Heart left ventricle (tissue), 16 donors: ENCODE results near the gene TMTC2. TPM values are rescaled to one million over a fixed set of nuclear protein-coding genes. Genes with fewer than 3 reads are reported as not detected.

Source experiments
- ATAC-seq, 4 donors: fragments of 200-7000 bp; cut with Tn5 transposase; one replicate each; pipeline ENCODE4 v1.9.1; 2020 to 2022; ENCODE audit warnings: moderate library complexity in 4 of 4, mild to moderate bottlenecking in 3 of 4, moderate number of reproducible peaks in 1 of 4
- DNase-seq, 5 donors: peaks; one replicate each; pipeline ENCODE4 v3.0.0-alpha.2; 2020
- H3K27ac ChIP-seq, 12 donors: fragments of 200-600 bp; sonication (generic) in 4 of 12; one replicate each; pipeline versions ENCODE4 v1.5.0 to v1.8.0; 2016 to 2022; ENCODE audit warnings: mild to moderate bottlenecking in 2 of 12
- H3K27me3 ChIP-seq, 9 donors: fragments of 200-600 bp; sonication (generic) in 2 of 9; one replicate each; pipeline versions ENCODE4 v1.5.1 to v1.8.0; 2016 to 2022; ENCODE audit warnings: mild to moderate bottlenecking in 3 of 9
- H3K36me3 ChIP-seq, 9 donors: fragments of 200-600 bp; sonication (generic) in 2 of 9; one replicate each; pipeline versions ENCODE4 v1.5.0 to v1.8.0; 2018 to 2022; ENCODE audit warnings: mild to moderate bottlenecking in 2 of 9
- H3K4me1 ChIP-seq, 12 donors: fragments of 200-600 bp; sonication (generic) in 4 of 12; one replicate each; pipeline versions ENCODE4 v1.5.0 to v1.8.0; 2016 to 2022; ENCODE audit warnings: mild to moderate bottlenecking in 3 of 12
- H3K4me3 ChIP-seq, 12 donors: fragments of 200-600 bp; sonication (generic) in 4 of 12; one replicate each; pipeline versions ENCODE4 v1.5.0 to v1.8.0; 2017 to 2022; ENCODE audit warnings: mild to moderate bottlenecking in 9 of 12, moderate library complexity in 4 of 12
- H3K9me3 ChIP-seq, 12 donors: fragments of 200-600 bp; sonication (generic) in 4 of 12; one replicate each; pipeline versions ENCODE4 v1.5.0 to v1.8.0; 2016 to 2022; ENCODE audit warnings: mild to moderate bottlenecking in 1 of 12
- CTCF ChIP-seq, 12 donors: fragments of 200-600 bp; sonication (generic) in 4 of 12; IDR thresholded peaks; one replicate each; pipeline versions ENCODE4 v1.5.0 to v1.8.0; 2018 to 2022; ENCODE audit warnings: antibody characterized with exemption in 12 of 12, mild to moderate bottlenecking in 5 of 12
- POLR2A ChIP-seq, 2 donors: fragments of 450-650 bp; IDR thresholded peaks; one replicate each; pipeline ENCODE4 v1.6.1; 2017; ENCODE audit warnings: antibody characterized with exemption in 2 of 2, mild to moderate bottlenecking in 2 of 2, moderate library complexity in 2 of 2
- WGBS, 4 donors: extraction: QIAGEN DNeasy Blood & Tissue Kit in 2 of 4; methylation state at CpG; one replicate each; pipeline versions ENCODE4 v1.1.5 to v1.1.7; 2013 to 2018; 5-methylcytosine and 5-hydroxymethylcytosine counted together
- intact Hi-C, 10 donors: fragments of 100-400 bp; cut with DNase I; formaldehyde crosslinking; loops; one replicate each; pipeline versions ENCODE4 v1.11.1 to v1.14.2; 2022
- polyA plus RNA-seq, 2 donors: library from polyadenylated mRNA; stranded (reverse); fragments of 200-250 nt; gene quantifications; one replicate each; pipeline ENCODE4 v1.2.3, GENCODE V29; 2013
- total RNA-seq, 9 donors: library from RNA; depleted of rRNA in 2 of 9; stranded (reverse); fragments of >200 nt in 2 of 9; fragmentation: NEBNext Ultra II Directional in 3 of 9; extraction: Animal tissue kit (Norgen Biotek cat#: 25700) in 3 of 9; gene quantifications; one replicate each; pipeline versions ENCODE4 v1.1.0 to v1.2.4, GENCODE V29; 2016 to 2023
- donor health status: ischemic (EF 13 %, LVEDD 7.1; RV severe dilation, severe dysfunction).
- donor health status: healthy with polysubstance abuse.
- donor health status: DM: no; HTN: yes; CAD: no.
- donor health status: DM: no; HTN: no; CAD: no.
- donor health status: ischemic (EF 25% LVEDD 6.9; RV normal size, moderate dysfunction).
- donor health status: ischemic (EF 25% LVEDD 5.7; RV mildly dilated, moderate dysfunction).
- donor health status: healthy.
- donor health status: DM: yes; HTN: yes; CAD: no.
- donor health status: ischemic (EF 35%, LVEDD 5.7; RV mildly dilated, moderate dysfunction).
- donor health status: nonischemic (EF 11% LVEDD 7.7; RV severe dilation, severe dysfunction).
- donor health status: DM: yes; HTN: yes; CAD: no.
- donor health status: PGD.
- donor health status: ischemic (EF 29% LVEDD 5.4; RV normal size, mild dysfunction).
- donor health status: nonischemic (EF 23%, LVEDD 6.1; RV moderate dilation, normal function).

The TMTC2 gene
- total and polyA plus RNA-seq, 11 donors: 1.1 to 5.7 (median 3.3) TPM

GRCh38 chr12:82948491-82948890, 261.8 kb downstream of the TMTC2 start:
- TF ChIP-seq POLR2A (IDR thresholded peaks at IDR 0.05): no peak
- no peak for TF ChIP-seq CTCF (IDR thresholded peaks at IDR 0.05)
- intact Hi-C loops: no loop called here

GRCh38 chr12:82950356-82950755, 263.6 kb downstream of the TMTC2 start:
- Histone ChIP-seq H3K4me1 (no peaks in the 10 kb centered on the region), H3K36me3 (no peaks in the 10 kb centered on the region), H3K4me3 (no peak overlapping the region), H3K27ac (no peak overlapping the region), H3K27me3 (no peaks in the 10 kb centered on the region), H3K9me3 (no peaks in the 10 kb centered on the region)
- intact Hi-C loops: no loop called here
- no peak for TF ChIP-seq CTCF (IDR thresholded peaks at IDR 0.05)
- no peak for DNase-seq
- ATAC-seq: no peak
- 94 to 98% (median 97%) methylated on average over 2 of the region's 2 CpGs for WGBS, 4 donors

More at GRCh38 chr12:82948491-82948890, 261.8 kb downstream of the TMTC2 start:
- Histone ChIP-seq H3K4me3 (no peak overlapping the region), H3K4me1 (no peaks in the 10 kb centered on the region), H3K27ac (no peak overlapping the region), H3K27me3 (no peaks in the 10 kb centered on the region), H3K36me3 (no peaks in the 10 kb centered on the region), H3K9me3 (no peaks in the 10 kb centered on the region)
- DNase-seq (no peak), ATAC-seq (no peak)
- WGBS, 4 donors: 89 to 96% (median 93%) methylated on average over 2 of the region's 2 CpGs

- 87 to 92% (median 88%) methylated on average over 3 of the region's 3 CpGs for WGBS, 4 donors
- DNase-seq (no peak), ATAC-seq (no peak)
- intact Hi-C loops: no loop called here
- no peaks in the 10 kb centered on the region for H3K4me1 ChIP-seq
- no peaks in the 10 kb centered on the region for H3K36me3 ChIP-seq
- H3K9me3 ChIP-seq: no peaks in the 10 kb centered on the region
- no peak overlapping the region for H3K27ac ChIP-seq
- H3K4me3 ChIP-seq: no peak overlapping the region
- TF ChIP-seq POLR2A (IDR thresholded peaks at IDR 0.05): no peak
- no peak for TF ChIP-seq CTCF (IDR thresholded peaks at IDR 0.05)
- H3K27me3 ChIP-seq: no peaks in the 10 kb centered on the region
These were observed 266.2 kb downstream of the TMTC2 start for GRCh38 chr12:82952946-82953345.

- intact Hi-C loops: no loop called here
- DNase-seq (no peak), ATAC-seq (no peak)
- Histone ChIP-seq H3K36me3 (no peaks in the 10 kb centered on the region), H3K4me1 (no peaks in the 10 kb centered on the region), H3K9me3 (no peaks in the 10 kb centered on the region), H3K4me3 (no peak overlapping the region), H3K27ac (no peak overlapping the region), H3K27me3 (no peaks in the 10 kb centered on the region)
- no peak for TF ChIP-seq POLR2A (IDR thresholded peaks at IDR 0.05)
- no peak for TF ChIP-seq CTCF (IDR thresholded peaks at IDR 0.05)
- WGBS, 4 donors: 87 to 93% (median 90%) methylated on average over 1 of the region's 1 CpG
These were observed 266.7 kb downstream of the TMTC2 start for GRCh38 chr12:82953397-82953796.
